HEK293 (cell line): ENCODE results near the gene PPIL4.

ENCODE experiments used
- BCL11A ChIP-seq: fragments of 450-650 bp; formaldehyde crosslinking; IDR thresholded peaks from 2 replicates; pipeline ENCODE4 v1.5.1; 2016; ENCODE audit warnings: low read depth, missing biosample characterization, missing genetic modification characterization
- GLI2 ChIP-seq: fragments of 450-650 bp; formaldehyde crosslinking; IDR thresholded peaks from 2 replicates; pipeline ENCODE4; 2017; ENCODE audit warnings: missing biosample characterization, missing genetic modification characterization, low read depth, borderline replicate concordance
- KLF1 ChIP-seq: fragments of 450-650 bp; formaldehyde crosslinking; IDR thresholded peaks from 2 replicates; pipeline ENCODE4 v1.5.1; 2016; ENCODE audit warnings: missing biosample characterization, missing genetic modification characterization
- MEIS1 ChIP-seq: sonication (generic); formaldehyde crosslinking; IDR thresholded peaks from 2 replicates; pipeline ENCODE4 v1.8.1; 2022; ENCODE audit warnings: missing genetic modification reagents, mild to moderate bottlenecking, borderline replicate concordance
- PRDM1 ChIP-seq: fragments of 450-650 bp; formaldehyde crosslinking; IDR thresholded peaks from 2 replicates; pipeline ENCODE4; 2016; ENCODE audit warnings: missing biosample characterization, missing genetic modification characterization
- RBAK ChIP-seq: fragments of 450-650 bp; formaldehyde crosslinking; IDR thresholded peaks from 2 replicates; pipeline ENCODE4 v1.5.1; 2016; ENCODE audit warnings: missing biosample characterization, missing genetic modification characterization
- ZFHX2 ChIP-seq: fragments of 450-650 bp; formaldehyde crosslinking; conservative IDR thresholded peaks from 2 replicates; pipeline ENCODE4 v1.5.1; 2016; ENCODE audit warnings: missing biosample characterization, missing genetic modification characterization
- ZFP41 ChIP-seq: fragments of 450-650 bp; formaldehyde crosslinking; IDR thresholded peaks from 2 replicates; pipeline ENCODE4 v1.5.1; 2016; ENCODE audit warnings: missing biosample characterization, missing genetic modification characterization, borderline replicate concordance
- ZNF10 ChIP-seq: fragments of 450-650 bp; formaldehyde crosslinking; IDR thresholded peaks from 2 replicates; pipeline ENCODE4 v1.5.1; 2017; ENCODE audit warnings: missing biosample characterization, missing genetic modification characterization
- ZNF133 ChIP-seq: fragments of 450-650 bp; formaldehyde crosslinking; IDR thresholded peaks from 2 replicates; pipeline ENCODE4 v1.5.1; 2016; ENCODE audit warnings: missing biosample characterization, missing genetic modification characterization
- ZNF23 ChIP-seq: fragments of 450-650 bp; formaldehyde crosslinking; IDR thresholded peaks from 2 replicates; pipeline ENCODE4 v1.5.1; 2016; ENCODE audit warnings: missing biosample characterization, missing genetic modification characterization, borderline replicate concordance
- ZNF274 ChIP-seq, 2 experiments: fragments of 200-500 bp in 1 of 2; fragments of 450-650 bp in 1 of 2; sonication (Bioruptor generic) in 1 of 2; formaldehyde crosslinking in 1 of 2; IDR thresholded peaks; 2 replicates each; pipeline versions ENCODE4 v1.5.1 to v1.6.1; 2014 to 2016; ENCODE audit warnings: borderline replicate concordance in 1 of 2, inconsistent platforms in 1 of 2, low read length in 1 of 2, missing biosample characterization in 1 of 2, missing genetic modification characterization in 1 of 2
- ZNF324 ChIP-seq: fragments of 450-650 bp; formaldehyde crosslinking; IDR thresholded peaks from 2 replicates; pipeline ENCODE4 v1.5.1; 2016; ENCODE audit warnings: missing biosample characterization, missing genetic modification characterization
- ZNF354C ChIP-seq: fragments of 450-650 bp; formaldehyde crosslinking; IDR thresholded peaks from 2 replicates; pipeline ENCODE4 v1.5.1; 2016; ENCODE audit warnings: missing biosample characterization, missing genetic modification characterization, low read depth, borderline replicate concordance
- ZNF391 ChIP-seq: fragments of 450-650 bp; formaldehyde crosslinking; IDR thresholded peaks from 2 replicates; pipeline ENCODE4 v1.5.1; 2016; ENCODE audit warnings: low read depth, missing biosample characterization, missing genetic modification characterization, borderline replicate concordance
- ZNF426 ChIP-seq: fragments of 450-650 bp; formaldehyde crosslinking; IDR thresholded peaks from 2 replicates; pipeline ENCODE4 v1.5.1; 2017; ENCODE audit warnings: missing biosample characterization, missing genetic modification characterization, mild to moderate bottlenecking, inconsistent platforms, moderate library complexity
- ZNF514 ChIP-seq: fragments of 450-650 bp; formaldehyde crosslinking; IDR thresholded peaks from 2 replicates; pipeline ENCODE4 v1.5.1; 2016; ENCODE audit warnings: missing biosample characterization, missing genetic modification characterization
- ZNF521 ChIP-seq: fragments of 450-650 bp; formaldehyde crosslinking; IDR thresholded peaks from 2 replicates; pipeline ENCODE4 v1.5.1; 2017; ENCODE audit warnings: missing biosample characterization, mild to moderate bottlenecking, missing genetic modification characterization
- ZNF555 ChIP-seq: fragments of 450-650 bp; formaldehyde crosslinking; conservative IDR thresholded peaks from 2 replicates; pipeline ENCODE4 v1.5.1; 2017; ENCODE audit warnings: missing biosample characterization, mild to moderate bottlenecking, missing genetic modification characterization, inconsistent platforms
- ZNF629 ChIP-seq: fragments of 450-650 bp; formaldehyde crosslinking; IDR thresholded peaks from 2 replicates; pipeline ENCODE4 v1.5.1; 2017; ENCODE audit warnings: missing biosample characterization, missing genetic modification characterization
- ZNF677 ChIP-seq: fragments of 450-650 bp; IDR thresholded peaks from 2 replicates; pipeline ENCODE4 v1.5.0; 2018; ENCODE audit warnings: missing biosample characterization, mild to moderate bottlenecking, missing genetic modification characterization, moderate library complexity
- ZNF747 ChIP-seq: fragments of 450-650 bp; formaldehyde crosslinking; IDR thresholded peaks from 2 replicates; pipeline ENCODE4 v1.5.1; 2016; ENCODE audit warnings: missing biosample characterization, missing genetic modification characterization
- ZNF777 ChIP-seq: fragments of 450-650 bp; formaldehyde crosslinking; IDR thresholded peaks from 2 replicates; pipeline ENCODE4 v1.5.1; 2017; ENCODE audit warnings: missing biosample characterization, missing genetic modification characterization, borderline replicate concordance
- ZNF785 ChIP-seq: fragments of 450-650 bp; formaldehyde crosslinking; IDR thresholded peaks from 2 replicates; pipeline ENCODE4 v1.5.1; 2016; ENCODE audit warnings: missing biosample characterization, missing genetic modification characterization
- ZSCAN16 ChIP-seq: fragments of 450-650 bp; formaldehyde crosslinking; IDR thresholded peaks from 2 replicates; pipeline ENCODE4 v1.5.1; 2016; ENCODE audit warnings: missing biosample characterization, missing genetic modification characterization
- TF ChIP-seq, protein P1 (sequence below): fragments of 450-650 bp; formaldehyde crosslinking; IDR thresholded peaks from 2 replicates; pipeline ENCODE4 v1.5.1; 2016; ENCODE audit warnings: missing biosample characterization, missing genetic modification characterization
- TF ChIP-seq, protein P2 (sequence below): fragments of 450-650 bp; formaldehyde crosslinking; IDR thresholded peaks from 2 replicates; pipeline ENCODE4 v1.5.1; 2017; ENCODE audit warnings: missing biosample characterization, missing genetic modification characterization
- TF ChIP-seq, protein P3 (sequence below): fragments of 450-650 bp; formaldehyde crosslinking; IDR thresholded peaks from 2 replicates; pipeline ENCODE4; 2016; ENCODE audit warnings: missing biosample characterization, missing genetic modification characterization
- TF ChIP-seq, protein P4 (sequence below): fragments of 450-650 bp; formaldehyde crosslinking; IDR thresholded peaks from 2 replicates; pipeline ENCODE4 v1.5.1; 2017; ENCODE audit warnings: missing biosample characterization, missing genetic modification characterization
- TF ChIP-seq, protein P5 (sequence below): IDR thresholded peaks from 2 replicates; pipeline ENCODE4 v1.6.1; 2011; ENCODE audit warnings: mild to moderate bottlenecking, low read depth, low read length, borderline replicate concordance
- TF ChIP-seq, protein P6 (sequence below): fragments of 450-650 bp; formaldehyde crosslinking; IDR thresholded peaks from 2 replicates; pipeline ENCODE4 v1.5.1; 2016; ENCODE audit warnings: missing biosample characterization, missing genetic modification characterization

The PPIL4 gene

DNA sequence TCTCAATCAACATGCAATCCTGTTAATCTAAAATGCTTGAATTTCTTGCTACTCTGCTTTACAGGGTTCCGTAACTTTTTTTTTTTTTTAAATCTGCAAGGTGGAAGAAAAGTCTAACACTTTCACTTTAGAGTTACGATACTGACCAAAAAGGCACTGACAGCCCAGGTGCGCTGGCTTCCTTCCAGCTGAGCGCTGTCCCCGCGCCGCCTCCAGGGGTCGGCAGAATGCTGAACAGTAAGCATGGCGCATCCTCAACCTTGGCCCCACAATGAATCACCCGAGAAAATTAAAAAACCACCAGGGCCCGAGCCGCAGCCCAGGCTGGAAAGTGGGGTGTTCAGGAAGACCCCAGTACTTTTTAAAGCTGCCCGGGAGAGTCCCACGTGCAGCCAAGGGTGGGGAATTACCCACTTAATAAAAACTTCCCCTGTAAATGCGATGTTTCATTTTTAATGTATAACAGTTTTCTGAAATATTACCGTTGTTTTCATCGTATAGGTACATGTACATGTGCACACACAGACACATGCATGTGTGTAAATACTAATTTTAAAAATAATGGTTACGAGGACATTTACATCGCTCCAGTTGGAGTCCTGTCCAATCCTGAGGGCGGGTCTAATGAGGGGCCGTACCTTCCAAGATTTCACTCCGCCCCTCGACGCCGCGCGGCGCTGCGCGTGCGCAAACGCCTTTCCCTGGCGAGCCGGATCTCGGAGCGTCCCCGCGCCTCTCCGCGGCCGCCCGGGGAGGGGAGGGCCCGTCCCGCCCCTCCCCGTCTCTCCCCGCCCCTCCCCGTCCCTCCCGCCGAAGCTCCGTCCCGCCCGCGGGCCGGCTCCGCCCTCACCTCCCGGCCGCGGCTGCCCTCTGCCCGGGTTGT is 19.9 kb upstream of the PPIL4 start, which contains the start of gene GINM1 (continued):
- TF ChIP-seq, protein P1, sequence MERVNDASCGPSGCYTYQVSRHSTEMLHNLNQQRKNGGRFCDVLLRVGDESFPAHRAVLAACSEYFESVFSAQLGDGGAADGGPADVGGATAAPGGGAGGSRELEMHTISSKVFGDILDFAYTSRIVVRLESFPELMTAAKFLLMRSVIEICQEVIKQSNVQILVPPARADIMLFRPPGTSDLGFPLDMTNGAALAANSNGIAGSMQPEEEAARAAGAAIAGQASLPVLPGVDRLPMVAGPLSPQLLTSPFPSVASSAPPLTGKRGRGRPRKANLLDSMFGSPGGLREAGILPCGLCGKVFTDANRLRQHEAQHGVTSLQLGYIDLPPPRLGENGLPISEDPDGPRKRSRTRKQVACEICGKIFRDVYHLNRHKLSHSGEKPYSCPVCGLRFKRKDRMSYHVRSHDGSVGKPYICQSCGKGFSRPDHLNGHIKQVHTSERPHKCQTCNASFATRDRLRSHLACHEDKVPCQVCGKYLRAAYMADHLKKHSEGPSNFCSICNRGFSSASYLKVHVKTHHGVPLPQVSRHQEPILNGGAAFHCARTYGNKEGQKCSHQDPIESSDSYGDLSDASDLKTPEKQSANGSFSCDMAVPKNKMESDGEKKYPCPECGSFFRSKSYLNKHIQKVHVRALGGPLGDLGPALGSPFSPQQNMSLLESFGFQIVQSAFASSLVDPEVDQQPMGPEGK (tag by site-specific recombination) = no peak
- TF ChIP-seq MEIS1 (CRISPR knock-in tag) = no peak
- no peak for TF ChIP-seq ZNF677 (tag by site-specific recombination)
- no peak for TF ChIP-seq ZFP41 (tag by site-specific recombination)
- no peak for TF ChIP-seq ZNF747 (tag by site-specific recombination)
- TF ChIP-seq ZNF777 (tag by site-specific recombination) = no peak
- TF ChIP-seq, protein P2, sequence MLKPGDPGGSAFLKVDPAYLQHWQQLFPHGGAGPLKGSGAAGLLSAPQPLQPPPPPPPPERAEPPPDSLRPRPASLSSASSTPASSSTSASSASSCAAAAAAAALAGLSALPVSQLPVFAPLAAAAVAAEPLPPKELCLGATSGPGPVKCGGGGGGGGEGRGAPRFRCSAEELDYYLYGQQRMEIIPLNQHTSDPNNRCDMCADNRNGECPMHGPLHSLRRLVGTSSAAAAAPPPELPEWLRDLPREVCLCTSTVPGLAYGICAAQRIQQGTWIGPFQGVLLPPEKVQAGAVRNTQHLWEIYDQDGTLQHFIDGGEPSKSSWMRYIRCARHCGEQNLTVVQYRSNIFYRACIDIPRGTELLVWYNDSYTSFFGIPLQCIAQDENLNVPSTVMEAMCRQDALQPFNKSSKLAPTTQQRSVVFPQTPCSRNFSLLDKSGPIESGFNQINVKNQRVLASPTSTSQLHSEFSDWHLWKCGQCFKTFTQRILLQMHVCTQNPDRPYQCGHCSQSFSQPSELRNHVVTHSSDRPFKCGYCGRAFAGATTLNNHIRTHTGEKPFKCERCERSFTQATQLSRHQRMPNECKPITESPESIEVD (tag by site-specific recombination) = no peak
- no peak for TF ChIP-seq ZNF521
- TF ChIP-seq ZNF354C (tag by site-specific recombination) = no peak
- TF ChIP-seq KLF1 (tag by site-specific recombination) = no peak
- TF ChIP-seq RBAK = no peak
- TF ChIP-seq, protein P3, sequence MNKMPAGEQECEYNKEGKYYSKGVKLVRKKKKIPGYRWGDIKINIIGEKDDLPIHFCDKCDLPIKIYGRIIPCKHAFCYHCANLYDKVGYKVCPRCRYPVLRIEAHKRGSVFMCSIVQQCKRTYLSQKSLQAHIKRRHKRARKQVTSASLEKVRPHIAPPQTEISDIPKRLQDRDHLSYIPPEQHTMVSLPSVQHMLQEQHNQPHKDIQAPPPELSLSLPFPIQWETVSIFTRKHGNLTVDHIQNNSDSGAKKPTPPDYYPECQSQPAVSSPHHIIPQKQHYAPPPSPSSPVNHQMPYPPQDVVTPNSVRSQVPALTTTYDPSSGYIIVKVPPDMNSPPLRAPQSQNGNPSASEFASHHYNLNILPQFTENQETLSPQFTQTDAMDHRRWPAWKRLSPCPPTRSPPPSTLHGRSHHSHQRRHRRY (tag by site-specific recombination) = no peak
- TF ChIP-seq ZNF391 (tag by site-specific recombination) = no peak
- no peak for TF ChIP-seq ZNF23 (tag by site-specific recombination)
- TF ChIP-seq ZNF133 (tag by site-specific recombination) = no peak
- TF ChIP-seq ZNF274 (IDR thresholded peaks at IDR 0.05; ENCODE audit: low read length) = no peak
- TF ChIP-seq ZNF274 (tag by site-specific recombination; IDR thresholded peaks at IDR 0.05; ENCODE audit: borderline replicate concordance) = no peak
- TF ChIP-seq ZSCAN16 (tag by site-specific recombination) = no peak
- TF ChIP-seq ZNF555 (tag by site-specific recombination) = no peak
- no peak for TF ChIP-seq ZFHX2 (tag by site-specific recombination)
- TF ChIP-seq, protein P4, sequence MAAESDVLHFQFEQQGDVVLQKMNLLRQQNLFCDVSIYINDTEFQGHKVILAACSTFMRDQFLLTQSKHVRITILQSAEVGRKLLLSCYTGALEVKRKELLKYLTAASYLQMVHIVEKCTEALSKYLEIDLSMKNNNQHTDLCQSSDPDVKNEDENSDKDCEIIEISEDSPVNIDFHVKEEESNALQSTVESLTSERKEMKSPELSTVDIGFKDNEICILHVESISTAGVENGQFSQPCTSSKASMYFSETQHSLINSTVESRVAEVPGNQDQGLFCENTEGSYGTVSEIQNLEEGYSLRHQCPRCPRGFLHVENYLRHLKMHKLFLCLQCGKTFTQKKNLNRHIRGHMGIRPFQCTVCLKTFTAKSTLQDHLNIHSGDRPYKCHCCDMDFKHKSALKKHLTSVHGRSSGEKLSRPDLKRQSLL (tag by site-specific recombination) = no peak
- TF ChIP-seq ZNF629 = peak; percentile 42
- 0 out of 2 replicates have a peak, but pooled peaks have one; percentile 36 for TF ChIP-seq BCL11A (tag by site-specific recombination)
- TF ChIP-seq, protein P5, sequence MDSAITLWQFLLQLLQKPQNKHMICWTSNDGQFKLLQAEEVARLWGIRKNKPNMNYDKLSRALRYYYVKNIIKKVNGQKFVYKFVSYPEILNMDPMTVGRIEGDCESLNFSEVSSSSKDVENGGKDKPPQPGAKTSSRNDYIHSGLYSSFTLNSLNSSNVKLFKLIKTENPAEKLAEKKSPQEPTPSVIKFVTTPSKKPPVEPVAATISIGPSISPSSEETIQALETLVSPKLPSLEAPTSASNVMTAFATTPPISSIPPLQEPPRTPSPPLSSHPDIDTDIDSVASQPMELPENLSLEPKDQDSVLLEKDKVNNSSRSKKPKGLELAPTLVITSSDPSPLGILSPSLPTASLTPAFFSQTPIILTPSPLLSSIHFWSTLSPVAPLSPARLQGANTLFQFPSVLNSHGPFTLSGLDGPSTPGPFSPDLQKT = no peak
- no peak for TF ChIP-seq ZNF10 (tag by site-specific recombination)
- no peak for TF ChIP-seq ZNF324
- no peak for TF ChIP-seq ZNF426 (tag by site-specific recombination)
- TF ChIP-seq ZNF514 (tag by site-specific recombination) = no peak
- no peak for TF ChIP-seq ZNF785 (tag by site-specific recombination)
- TF ChIP-seq GLI2 (tag by site-specific recombination) = no peak
- TF ChIP-seq, protein P6, sequence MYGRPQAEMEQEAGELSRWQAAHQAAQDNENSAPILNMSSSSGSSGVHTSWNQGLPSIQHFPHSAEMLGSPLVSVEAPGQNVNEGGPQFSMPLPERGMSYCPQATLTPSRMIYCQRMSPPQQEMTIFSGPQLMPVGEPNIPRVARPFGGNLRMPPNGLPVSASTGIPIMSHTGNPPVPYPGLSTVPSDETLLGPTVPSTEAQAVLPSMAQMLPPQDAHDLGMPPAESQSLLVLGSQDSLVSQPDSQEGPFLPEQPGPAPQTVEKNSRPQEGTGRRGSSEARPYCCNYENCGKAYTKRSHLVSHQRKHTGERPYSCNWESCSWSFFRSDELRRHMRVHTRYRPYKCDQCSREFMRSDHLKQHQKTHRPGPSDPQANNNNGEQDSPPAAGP (tag by site-specific recombination) = no peak
- peak; percentile 54; the same call in 1 of the 2 replicates for TF ChIP-seq PRDM1
